ENCODE results near the gene WWP2. TPM values are rescaled to one million over a fixed set of nuclear protein-coding genes. Genes with fewer than 3 reads are reported as not detected.

WWP2 gene
- polyA plus RNA-seq, 1 donor from 2014 or later = 11.9 TPM

GRCh38 chr16:69720822-69721430 lies 41.2 kb upstream of the WWP2 start:
- no peaks in the 10 kb centered on the region for H3K9me3 ChIP-seq (ENCODE audit: low read length)
- no peak overlapping the region for H3K4me3 ChIP-seq (ENCODE audit: low read length)
- H3K36me3 ChIP-seq (ENCODE audit: insufficient read depth, low read length) = no peaks in the 10 kb centered on the region
- no peaks in the 10 kb centered on the region for H4K20me1 ChIP-seq (ENCODE audit: insufficient read depth)
- TF ChIP-seq EZH2 (IDR thresholded peaks at IDR 0.05; ENCODE audit: borderline replicate concordance, insufficient read depth, low read length, poor library complexity, severe bottlenecking) = no peak
- no peak for TF ChIP-seq POLR2AphosphoS5 (IDR thresholded peaks at IDR 0.05)
- no peak for TF ChIP-seq TAF1 (IDR thresholded peaks at IDR 0.05; ENCODE audit: low read depth)
- no peaks in the 10 kb centered on the region for H3F3A ChIP-seq (ENCODE audit: insufficient read depth, low read length, poor library complexity, severe bottlenecking)
- H3K4me2 ChIP-seq (ENCODE audit: low read length) = no peak overlapping the region
- no peak overlapping the region for H3K27ac ChIP-seq (ENCODE audit: low read length)
- no peak overlapping the region for H3K9ac ChIP-seq (ENCODE audit: low read length)
- no peaks in the 10 kb centered on the region for H3K27me3 ChIP-seq (ENCODE audit: insufficient read depth, low read depth, low read length)
- no peak overlapping the region for H2AFZ ChIP-seq (ENCODE audit: low read depth, low read length)
- H3K79me2 ChIP-seq (replicated peaks; ENCODE audit: insufficient read depth, low read length) = no peaks in the 10 kb centered on the region
- H3K9me2 ChIP-seq (ENCODE audit: insufficient read depth, low read length) = no peaks in the 10 kb centered on the region

- H3K9me3 ChIP-seq (ENCODE audit: low read length) = no peaks in the 10 kb centered on the region
- no peaks in the 10 kb centered on the region for H3K27me3 ChIP-seq (ENCODE audit: insufficient read depth, low read depth, low read length)
- no peak overlapping the region for H3K4me2 ChIP-seq (ENCODE audit: low read length)
- no peak overlapping the region for H2AFZ ChIP-seq (ENCODE audit: low read depth, low read length)
- no peaks in the 10 kb centered on the region for H4K20me1 ChIP-seq (ENCODE audit: insufficient read depth)
- H3K9me2 ChIP-seq (ENCODE audit: insufficient read depth, low read length) = no peaks in the 10 kb centered on the region
- no peaks in the 10 kb centered on the region for H3K79me2 ChIP-seq (replicated peaks; ENCODE audit: insufficient read depth, low read length)
- no peak overlapping the region for H3K27ac ChIP-seq (ENCODE audit: low read length)
- no peak for TF ChIP-seq MXI1 (conservative IDR thresholded peaks at IDR 0.05; ENCODE audit: poor library complexity, severe bottlenecking)
- TF ChIP-seq POLR2AphosphoS5 (IDR thresholded peaks at IDR 0.05) = no peak
- TF ChIP-seq CTCF (IDR thresholded peaks at IDR 0.05; ENCODE audit: poor library complexity, severe bottlenecking) = no peak
- H3K36me3 ChIP-seq (ENCODE audit: insufficient read depth, low read length) = no peaks in the 10 kb centered on the region
- H3F3A ChIP-seq (ENCODE audit: insufficient read depth, low read length, poor library complexity, severe bottlenecking) = no peaks in the 10 kb centered on the region
- no peak overlapping the region for H3K9ac ChIP-seq (ENCODE audit: low read length)
- H3K4me3 ChIP-seq (ENCODE audit: low read length) = no peak overlapping the region
Measured at GRCh38 chr16:69721441-69721957, 40.6 kb upstream of the WWP2 start.

- no peaks in the 10 kb centered on the region for H3K27me3 ChIP-seq (ENCODE audit: insufficient read depth, low read depth, low read length)
- H3F3A ChIP-seq (ENCODE audit: insufficient read depth, low read length, poor library complexity, severe bottlenecking) = no peaks in the 10 kb centered on the region
- H3K9ac ChIP-seq (ENCODE audit: low read length) = no peak overlapping the region
- H4K20me1 ChIP-seq (ENCODE audit: insufficient read depth) = no peaks in the 10 kb centered on the region
- no peaks in the 10 kb centered on the region for H3K9me3 ChIP-seq (ENCODE audit: low read length)
- no peak for TF ChIP-seq RAD21 (conservative IDR thresholded peaks at IDR 0.05)
- TF ChIP-seq REST (IDR thresholded peaks at IDR 0.05; ENCODE audit: borderline replicate concordance) = no peak
- TF ChIP-seq EP300 (conservative IDR thresholded peaks at IDR 0.05; ENCODE audit: poor library complexity, severe bottlenecking) = no peak
- TF ChIP-seq SMC3 (conservative IDR thresholded peaks at IDR 0.05; ENCODE audit: poor library complexity) = no peak
- TF ChIP-seq EZH2 (IDR thresholded peaks at IDR 0.05; ENCODE audit: borderline replicate concordance, insufficient read depth, low read length, poor library complexity, severe bottlenecking) = no peak
- no peak for TF ChIP-seq POLR2AphosphoS5 (IDR thresholded peaks at IDR 0.05)
- TF ChIP-seq MXI1 (conservative IDR thresholded peaks at IDR 0.05; ENCODE audit: poor library complexity, severe bottlenecking) = no peak
- TF ChIP-seq CTCF (IDR thresholded peaks at IDR 0.05; ENCODE audit: poor library complexity, severe bottlenecking) = no peak
- no peak for TF ChIP-seq TAF1 (IDR thresholded peaks at IDR 0.05; ENCODE audit: low read depth)
- no peak overlapping the region for H3K4me3 ChIP-seq (ENCODE audit: low read length)
- H3K79me2 ChIP-seq (replicated peaks; ENCODE audit: insufficient read depth, low read length) = no peaks in the 10 kb centered on the region
- no peaks in the 10 kb centered on the region for H3K9me2 ChIP-seq (ENCODE audit: insufficient read depth, low read length)
- no peak overlapping the region for H3K27ac ChIP-seq (ENCODE audit: low read length)
- no peaks in the 10 kb centered on the region for H3K36me3 ChIP-seq (ENCODE audit: insufficient read depth, low read length)
- H3K4me2 ChIP-seq (ENCODE audit: low read length) = no peak overlapping the region
- H2AFZ ChIP-seq (ENCODE audit: low read depth, low read length) = no peak overlapping the region
Measured at GRCh38 chr16:69724414-69724873, 37.7 kb upstream of the WWP2 start.
